HUES48 (cell line): ENCODE measurements around the gene MLIP.

ENCODE experiments used
- H3K27ac ChIP-seq: one replicate; pipeline ENCODE4 v1.7.0; 2013; ENCODE audit warnings: low read depth, low read length, inconsistent platforms
- H3K27me3 ChIP-seq: 2 replicates; pipeline ENCODE4 v1.6.1; 2013; ENCODE audit warnings: mild to moderate bottlenecking, low read length; ENCODE audit not compliant: control insufficient read depth, insufficient read depth
- H3K36me3 ChIP-seq: 2 replicates; pipeline ENCODE4 v1.6.1; 2013; ENCODE audit warnings: low read length; ENCODE audit not compliant: control insufficient read depth, insufficient read depth
- H3K4me1 ChIP-seq: 2 replicates; pipeline ENCODE4 v1.6.1; 2013; ENCODE audit warnings: mild to moderate bottlenecking, low read length; ENCODE audit not compliant: control insufficient read depth, insufficient read depth
- H3K4me3 ChIP-seq: 2 replicates; pipeline ENCODE4 v1.5.1; 2013; ENCODE audit warnings: mild to moderate bottlenecking, low read depth, low read length
- H3K9ac ChIP-seq: 2 replicates; pipeline ENCODE4 v1.6.1; 2013; ENCODE audit warnings: mild to moderate bottlenecking, low read depth, low read length, moderate library complexity
- H3K9me3 ChIP-seq: 2 replicates; pipeline ENCODE4 v1.6.1; 2013; ENCODE audit warnings: low read length; ENCODE audit not compliant: control insufficient read depth, insufficient read depth

MLIP gene

GRCh38 chr6:54252496-54252895 is 141.3 kb downstream of the MLIP start:
- Histone ChIP-seq H3K9me3 (no peaks in the 10 kb centered on the region), H3K27ac (no peak overlapping the region), H3K36me3 (no peaks in the 10 kb centered on the region), H3K4me3 (no peak overlapping the region), H3K9ac (no peak overlapping the region), H3K27me3 (no peaks in the 10 kb centered on the region), H3K4me1 (no peaks in the 10 kb centered on the region)

- Histone ChIP-seq H3K4me1 (no peaks in the 10 kb centered on the region), H3K9me3 (no peaks in the 10 kb centered on the region), H3K9ac (no peak overlapping the region)
These were observed 141.7 kb downstream of the MLIP start for GRCh38 chr6:54252916-54253315.

GRCh38 chr6:54254886-54255285 is 143.6 kb downstream of the MLIP start:
- no peak overlapping the region for H3K4me3 ChIP-seq
- no peak overlapping the region for H3K27ac ChIP-seq
- no peaks in the 10 kb centered on the region for H3K36me3 ChIP-seq
- H3K9me3 ChIP-seq = no peaks in the 10 kb centered on the region
- no peaks in the 10 kb centered on the region for H3K27me3 ChIP-seq
- no peak overlapping the region for H3K9ac ChIP-seq
- peaks cover 3% of the 10 kb centered on the region for H3K4me1 ChIP-seq

More at GRCh38 chr6:54252916-54253315, 141.7 kb downstream of the MLIP start:
- Histone ChIP-seq H3K27me3 (no peaks in the 10 kb centered on the region), H3K27ac (no peak overlapping the region), H3K36me3 (no peaks in the 10 kb centered on the region), H3K4me3 (no peak overlapping the region)

- H3K4me1 ChIP-seq = peaks cover 4% of the 10 kb centered on the region
- H3K4me3 ChIP-seq = no peak overlapping the region
- H3K9me3 ChIP-seq = no peaks in the 10 kb centered on the region
- H3K9ac ChIP-seq = no peak overlapping the region
- no peak overlapping the region for H3K27ac ChIP-seq
- no peaks in the 10 kb centered on the region for H3K27me3 ChIP-seq
- H3K36me3 ChIP-seq = no peaks in the 10 kb centered on the region
These were observed 144.6 kb downstream of the MLIP start for GRCh38 chr6:54255886-54256285.

GRCh38 chr6:54260025-54260424 is 148.8 kb downstream of the MLIP start:
- H3K36me3 ChIP-seq = no peaks in the 10 kb centered on the region
- H3K9me3 ChIP-seq = no peaks in the 10 kb centered on the region
- H3K4me1 ChIP-seq = peaks cover 34% of the 10 kb centered on the region
- no peak overlapping the region for H3K27ac ChIP-seq
- no peak overlapping the region for H3K4me3 ChIP-seq
- no peaks in the 10 kb centered on the region for H3K27me3 ChIP-seq
- no peak overlapping the region for H3K9ac ChIP-seq

GRCh38 chr6:54262499-54262898 is 151.3 kb downstream of the MLIP start:
- Histone ChIP-seq H3K27me3 (no peaks in the 10 kb centered on the region), H3K9ac (no peak overlapping the region), H3K9me3 (no peaks in the 10 kb centered on the region), H3K27ac (peak overlapping the region; percentile 51), H3K4me1 (peaks cover 34% of the 10 kb centered on the region), H3K4me3 (peak overlapping the region; percentile 33), H3K36me3 (no peaks in the 10 kb centered on the region)

GRCh38 chr6:54262971-54263370 is 151.7 kb downstream of the MLIP start:
- Histone ChIP-seq H3K4me3 (peak overlapping the region; percentile 33), H3K27me3 (no peaks in the 10 kb centered on the region), H3K27ac (peak overlapping the region; percentile 51), H3K9ac (no peak overlapping the region), H3K36me3 (no peaks in the 10 kb centered on the region), H3K9me3 (no peaks in the 10 kb centered on the region), H3K4me1 (peaks cover 34% of the 10 kb centered on the region)

- Histone ChIP-seq H3K27ac (no peak overlapping the region), H3K9me3 (no peaks in the 10 kb centered on the region), H3K27me3 (no peaks in the 10 kb centered on the region), H3K4me1 (peaks cover 30% of the 10 kb centered on the region), H3K9ac (no peak overlapping the region), H3K36me3 (no peaks in the 10 kb centered on the region), H3K4me3 (no peak overlapping the region)
These were observed 153.5 kb downstream of the MLIP start for GRCh38 chr6:54264581-54265272.

GRCh38 chr6:54266400-54266923 is 155.2 kb downstream of the MLIP start:
- H3K36me3 ChIP-seq = no peaks in the 10 kb centered on the region
- H3K4me3 ChIP-seq = no peak overlapping the region
- no peaks in the 10 kb centered on the region for H3K9me3 ChIP-seq
- no peaks in the 10 kb centered on the region for H3K27me3 ChIP-seq
- no peak overlapping the region for H3K27ac ChIP-seq
- no peak overlapping the region for H3K9ac ChIP-seq
- peaks cover 24% of the 10 kb centered on the region for H3K4me1 ChIP-seq

GRCh38 chr6:54267798-54268197 is 156.6 kb downstream of the MLIP start:
- H3K27ac ChIP-seq = no peak overlapping the region
- H3K4me1 ChIP-seq = peaks cover 11% of the 10 kb centered on the region
- no peaks in the 10 kb centered on the region for H3K27me3 ChIP-seq
- H3K36me3 ChIP-seq = no peaks in the 10 kb centered on the region
- H3K9me3 ChIP-seq = no peaks in the 10 kb centered on the region
- H3K9ac ChIP-seq = no peak overlapping the region
- no peak overlapping the region for H3K4me3 ChIP-seq

- H3K27ac ChIP-seq = no peak overlapping the region
- no peaks in the 10 kb centered on the region for H3K36me3 ChIP-seq
- no peak overlapping the region for H3K4me3 ChIP-seq
- H3K9ac ChIP-seq = no peak overlapping the region
- H3K9me3 ChIP-seq = no peaks in the 10 kb centered on the region
- H3K4me1 ChIP-seq = no peaks in the 10 kb centered on the region
- no peaks in the 10 kb centered on the region for H3K27me3 ChIP-seq
These were observed 162.1 kb downstream of the MLIP start for GRCh38 chr6:54273214-54273820.
